ENCODE data around the gene CCNL1.
"Not testable (repeated sequence)": the region's sequence is repeated elsewhere in the genome, so short reads cannot be mapped to it uniquely, and the experiment has no call there.

DNA sequence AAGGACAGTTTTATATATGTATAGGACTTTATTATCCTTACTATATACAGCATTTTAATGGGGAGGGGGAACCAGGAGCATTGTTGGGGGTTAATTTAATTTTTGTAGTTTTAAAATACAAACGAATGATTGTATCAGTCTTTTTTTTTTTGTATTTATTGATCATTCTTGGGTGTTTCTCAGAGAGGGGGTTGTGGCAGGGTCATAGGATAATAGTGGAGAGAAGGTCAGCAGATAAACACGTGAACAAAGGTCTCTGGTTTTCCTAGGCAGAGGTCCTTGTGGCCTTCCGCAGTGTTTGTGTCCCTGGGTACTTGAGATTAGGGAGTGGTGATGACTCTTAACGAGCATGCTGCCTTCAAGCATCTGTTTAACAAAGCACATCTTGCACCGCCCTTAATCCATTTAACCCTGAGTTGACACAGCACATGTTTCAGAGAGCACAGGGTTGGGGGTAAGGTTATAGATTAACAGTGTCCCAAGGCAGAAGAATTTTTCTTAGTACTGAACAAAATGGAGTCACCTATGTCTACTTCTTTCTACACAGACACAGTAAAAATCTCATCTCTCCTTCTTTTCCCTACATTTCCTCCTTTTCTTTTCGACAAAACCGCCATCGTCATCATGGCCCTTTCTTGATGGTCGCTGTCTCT lies 18.0 kb upstream of the CCNL1 start:
- not testable (repeated sequence) for TF ChIP-seq CTCF (IDR thresholded peaks at IDR 0.05); TCF7L2 (IDR thresholded peaks at IDR 0.05; ENCODE audit: low read depth, low read length); REST (IDR thresholded peaks at IDR 0.05; ENCODE audit: insufficient read depth in 1 of 2, low read depth in 2 of 2, low read length in 1 of 2); POLR2AphosphoS5 (IDR thresholded peaks at IDR 0.05; ENCODE audit: low read depth, low read length); SIN3A (IDR thresholded peaks at IDR 0.05; ENCODE audit: borderline replicate concordance, insufficient read depth, low read depth, low read length)

Measured in Panc1 (cell line).